C4-2B (cell line): ENCODE measurements around the gene KCNC1.

Experiments used
- CTCF ChIP-seq: fragments of 450-650 bp; conservative IDR thresholded peaks from 2 replicates; pipeline ENCODE4 v1.5.1; 2017; ENCODE audit warnings: mild to moderate bottlenecking
- ZFX ChIP-seq: fragments of 450-650 bp; IDR thresholded peaks from 2 replicates; pipeline ENCODE4 v1.6.1; 2017

GRCh38 chr11:17769218-17769617, 34.6 kb downstream of the KCNC1 start:
- TF ChIP-seq CTCF: no peak
- TF ChIP-seq ZFX: no peak
